Measurements from ENCODE around the gene NPAS1. TPM values are rescaled to one million over a fixed set of nuclear protein-coding genes. Genes with fewer than 3 reads are reported as not detected.

NPAS1 gene
- total RNA-seq (2022; extraction: Qiagen RNA extraction), result 4.8 to 7.5 TPM (median 5.8 TPM) in 5 replicates

DNA sequence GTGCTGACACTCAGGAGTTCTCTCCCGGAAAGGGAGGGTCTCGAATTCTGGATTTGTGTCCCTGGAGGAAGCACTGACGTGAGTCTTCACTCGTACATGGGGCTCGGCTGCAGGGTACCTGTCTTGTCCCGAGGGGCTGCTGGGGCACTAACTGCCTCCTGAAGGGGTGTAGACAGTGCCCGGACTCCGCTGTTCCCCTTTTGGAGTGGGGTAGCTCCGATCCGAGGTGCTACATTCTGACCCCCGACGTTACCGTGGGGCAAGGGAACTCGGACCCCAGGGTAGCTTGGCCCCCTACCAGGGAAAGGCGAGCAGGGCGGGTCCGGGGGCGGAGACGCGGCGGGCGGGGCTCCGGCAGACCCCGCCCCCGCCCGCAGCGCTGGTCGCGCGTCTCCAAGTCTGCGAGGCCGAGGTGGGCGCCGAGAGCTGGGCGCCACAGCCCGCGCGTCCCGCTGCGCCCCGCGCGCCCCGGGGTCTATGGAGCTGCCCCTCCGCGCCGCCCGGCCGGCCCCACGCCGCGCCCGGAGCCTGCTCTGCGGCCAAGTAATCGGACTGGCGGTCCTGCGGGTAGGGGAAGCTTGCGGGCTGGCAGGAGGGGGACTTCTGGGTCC, at the start of gene NPAS1:
Gene NPAS1, plus strand, starts transcription at position 407 of the 611 bp plus-strand sequence. CDS start 1,211 bp downstream, outside the sequence.

Other genes with a start within 250 kb of the NPAS1 start
- 201 to 260 TPM (median 234 TPM) in 5 replicates for gene SLC1A5, start 231.2 kb upstream of the NPAS1 start, total RNA-seq (2022; extraction: Qiagen RNA extraction)
- gene AP2S1, start 169.0 kb upstream of the NPAS1 start, total RNA-seq (2022; extraction: Qiagen RNA extraction), result 248 to 266 TPM (median 249 TPM) in 5 replicates
- gene ARHGAP35, start 158.8 kb upstream of the NPAS1 start, total RNA-seq (2022; extraction: Qiagen RNA extraction), result 22.0 to 36.1 TPM (median 34.3 TPM) in 5 replicates
- gene TMEM160, start 28.8 kb downstream of the NPAS1 start, total RNA-seq (2022; extraction: Qiagen RNA extraction), result 28.9 to 65.7 TPM (median 55.6 TPM) in 5 replicates
- 20.2 to 30.3 TPM (median 28.2 TPM) in 5 replicates for gene ZC3H4, start 93.9 kb downstream of the NPAS1 start, total RNA-seq (2022; extraction: Qiagen RNA extraction)
- 208 to 229 TPM (median 216 TPM) in 5 replicates for gene SAE1, start 111.0 kb downstream of the NPAS1 start, total RNA-seq (2022; extraction: Qiagen RNA extraction)
- 15.1 to 23.4 TPM (median 21.6 TPM) in 5 replicates for gene BBC3, start 211.4 kb downstream of the NPAS1 start, total RNA-seq (2022; extraction: Qiagen RNA extraction)
- gene CCDC9, start 236.7 kb downstream of the NPAS1 start, total RNA-seq (2022; extraction: Qiagen RNA extraction), result 20.8 to 26.5 TPM (median 25.4 TPM) in 5 replicates